Hippocampal formation (tissue), 2 donors: ENCODE results near the gene SLC6A4.
"Not testable (repeated sequence)": the region's sequence is repeated elsewhere in the genome, so short reads cannot be mapped to it uniquely, and the experiment has no call there.

Experiments used
- DNase-seq, 2 donors: peaks; one replicate each; lab custom pipeline; 2025; lab: John Stamatoyannopoulos, UW

Gene SLC6A4

GRCh38 chr17:30219315-30219714, 16.2 kb downstream of the SLC6A4 start:
- DNase-seq = no peak

GRCh38 chr17:30218799-30219198, 16.7 kb downstream of the SLC6A4 start:
- DNase-seq = no peak

GRCh38 chr17:30217746-30218245, 17.7 kb downstream of the SLC6A4 start:
- DNase-seq = no peak

- no peak for DNase-seq
Measured at GRCh38 chr17:30217054-30217453, 18.4 kb downstream of the SLC6A4 start.

GRCh38 chr17:30212750-30213149, 22.7 kb downstream of the SLC6A4 start:
- DNase-seq = no peak

GRCh38 chr17:30211371-30211770, 24.1 kb downstream of the SLC6A4 start:
- no peak for DNase-seq

GRCh38 chr17:30210901-30211300, 24.6 kb downstream of the SLC6A4 start:
- DNase-seq = no peak

- no peak for DNase-seq
Measured at GRCh38 chr17:30210366-30210765, 25.1 kb downstream of the SLC6A4 start.

- no peak for DNase-seq
Measured at GRCh38 chr17:30209930-30210329, 25.6 kb downstream of the SLC6A4 start.

- DNase-seq = no peak
Measured at GRCh38 chr17:30208214-30208613, 27.3 kb downstream of the SLC6A4 start.

GRCh38 chr17:30207655-30208054, 27.8 kb downstream of the SLC6A4 start:
- DNase-seq = no peak

- no peak for DNase-seq
Measured at GRCh38 chr17:30203471-30203981, 32.0 kb downstream of the SLC6A4 start.

- DNase-seq = not testable (repeated sequence)
Measured at GRCh38 chr17:30200656-30201055, 34.8 kb downstream of the SLC6A4 start.

- no peak for DNase-seq
Measured at GRCh38 chr17:30200106-30200505, 35.4 kb downstream of the SLC6A4 start.

GRCh38 chr17:30199600-30199999, 35.9 kb downstream of the SLC6A4 start:
- no peak for DNase-seq

- no peak for DNase-seq
Measured at GRCh38 chr17:30197416-30197815, 38.1 kb downstream of the SLC6A4 start.

- no peak for DNase-seq
Measured at GRCh38 chr17:30196504-30196903, 39.0 kb downstream of the SLC6A4 start.

GRCh38 chr17:30191072-30191471, 44.4 kb downstream of the SLC6A4 start:
- no peak for DNase-seq

GRCh38 chr17:30188211-30188939, 47.1 kb downstream of the SLC6A4 start:
- no peak for DNase-seq

- DNase-seq = no peak
Measured at GRCh38 chr17:30187573-30187972, 47.9 kb downstream of the SLC6A4 start.

GRCh38 chr17:30186761-30187160, 48.7 kb downstream of the SLC6A4 start:
- no peak for DNase-seq

- DNase-seq = no peak
Measured at GRCh38 chr17:30176855-30177254, 58.6 kb downstream of the SLC6A4 start.

- DNase-seq = no peak
Measured at GRCh38 chr17:30174556-30174955, 60.9 kb downstream of the SLC6A4 start.

GRCh38 chr17:30173649-30174048, 61.8 kb downstream of the SLC6A4 start:
- DNase-seq = no peak
